Renal pelvis (tissue), 4 donors: ENCODE data around the gene TPD52L1. TPM values are rescaled to one million over a fixed set of nuclear protein-coding genes. Genes with fewer than 3 reads are reported as not detected.
"Not testable (repeated sequence)": the region's sequence is repeated elsewhere in the genome, so short reads cannot be mapped to it uniquely, and the experiment has no call there.

Experiments used
- DNase-seq: peaks from one replicate; pipeline ENCODE4 v3.0.0-alpha.2; 2013
- polyA plus RNA-seq, 3 donors: library from polyadenylated mRNA; unstranded; fragments of 120-200 nt; gene quantifications; one replicate each; pipeline ENCODE4 v1.2.1, GENCODE V29; 2013; ENCODE audit not compliant: insufficient read length in 3 of 3

TPD52L1 gene
- polyA plus RNA-seq, 3 donors, result 95.4 to 102 (median 95.6) TPM

DNA sequence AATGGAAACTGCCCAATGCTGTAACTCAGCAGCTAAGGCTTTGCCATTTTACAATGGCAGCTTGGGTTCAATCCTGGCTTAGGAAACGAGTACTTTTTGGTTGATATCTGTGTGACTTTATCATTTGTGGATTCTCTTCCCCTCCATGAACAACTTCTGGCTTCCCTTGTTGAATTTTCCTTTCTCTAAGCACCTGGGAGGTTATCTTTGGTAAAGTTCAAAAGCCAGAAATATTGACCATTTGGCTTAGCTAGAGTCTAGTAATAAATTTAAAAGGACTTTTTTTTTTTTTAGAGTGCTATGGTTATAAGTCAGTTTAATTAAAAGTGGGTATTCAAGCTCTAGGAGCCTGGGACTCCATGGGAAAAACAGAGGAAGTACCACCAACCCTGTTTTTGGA lies 31.7 kb upstream of the TPD52L1 start:
- DNase-seq, result no peak

DNA sequence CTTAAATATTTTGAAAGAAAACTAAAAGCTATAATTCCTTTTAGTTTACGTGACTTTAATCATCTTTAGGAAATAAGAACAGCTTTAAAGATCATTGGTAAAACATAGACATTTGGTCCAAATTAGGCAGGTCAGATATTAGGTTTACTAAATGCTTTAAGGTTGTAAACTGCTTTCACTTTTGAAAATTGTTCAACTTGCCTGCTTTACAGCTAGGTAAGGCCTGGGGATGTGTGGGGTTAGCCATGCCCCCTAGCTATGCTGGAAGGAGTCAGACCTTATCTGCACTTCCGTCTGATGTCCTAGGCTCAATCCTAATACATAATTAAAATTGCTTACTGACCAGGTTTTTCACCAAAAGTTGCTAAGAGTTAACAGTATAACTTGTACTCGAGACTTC lies 30.5 kb upstream of the TPD52L1 start:
- no peak for DNase-seq

DNA sequence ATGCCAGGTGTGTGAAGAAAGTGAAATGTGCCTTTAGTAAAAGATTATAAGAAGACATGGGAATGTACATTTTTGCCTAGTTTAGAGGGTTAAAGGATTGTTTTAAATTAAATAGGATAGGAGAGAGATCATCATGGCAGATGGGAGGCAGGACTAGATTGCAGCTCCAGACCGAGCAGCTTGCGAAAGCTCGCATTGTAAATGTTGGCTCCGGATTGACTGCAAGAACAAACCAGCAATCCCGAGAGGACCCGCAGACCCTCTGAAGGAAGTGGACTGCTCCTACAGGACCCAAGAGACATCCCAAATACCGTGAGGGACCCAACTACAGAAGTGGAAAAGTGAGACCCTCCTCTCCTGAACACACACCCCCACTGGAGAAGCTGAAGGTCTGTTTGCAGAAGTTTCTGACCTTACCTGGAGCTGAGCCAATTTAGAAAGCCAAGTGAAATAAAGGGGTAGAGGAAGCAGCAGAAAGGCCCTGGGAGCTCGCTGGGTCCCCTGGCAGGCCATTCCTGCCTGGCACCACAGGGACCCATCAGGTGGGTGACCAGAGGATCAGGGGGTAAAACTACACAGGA lies 30.0 kb upstream of the TPD52L1 start:
- DNase-seq, result no peak

DNA sequence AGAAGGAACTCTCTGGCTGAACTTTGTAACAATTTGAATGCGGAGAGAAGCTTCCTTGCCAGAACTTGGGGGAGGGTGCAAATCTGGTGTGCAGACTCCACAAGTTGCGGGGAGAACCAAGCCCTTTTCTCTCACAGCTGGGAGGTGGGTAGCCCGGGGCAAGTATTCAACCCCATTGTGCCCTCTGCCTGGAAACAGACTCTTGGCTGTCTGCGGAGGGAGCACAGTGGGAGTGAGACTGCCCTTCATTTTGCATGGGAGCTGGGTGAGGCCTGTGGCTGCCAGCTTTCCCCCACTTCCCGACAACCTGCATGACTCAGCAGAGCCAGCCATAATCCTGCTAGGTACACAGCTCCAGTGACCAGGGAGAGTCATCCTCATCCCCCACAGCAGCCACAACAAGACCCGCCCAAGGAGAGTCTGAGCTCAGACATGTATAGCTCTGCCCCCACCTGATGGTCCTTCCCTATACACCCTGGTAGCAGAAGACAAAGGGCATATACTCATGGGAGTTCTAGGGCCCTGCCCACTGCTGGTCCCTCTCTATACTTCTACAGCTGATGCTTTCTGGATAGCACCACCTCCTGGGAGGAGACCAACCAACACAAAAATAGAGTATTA lies 29.4 kb upstream of the TPD52L1 start:
- DNase-seq, result no peak

DNA sequence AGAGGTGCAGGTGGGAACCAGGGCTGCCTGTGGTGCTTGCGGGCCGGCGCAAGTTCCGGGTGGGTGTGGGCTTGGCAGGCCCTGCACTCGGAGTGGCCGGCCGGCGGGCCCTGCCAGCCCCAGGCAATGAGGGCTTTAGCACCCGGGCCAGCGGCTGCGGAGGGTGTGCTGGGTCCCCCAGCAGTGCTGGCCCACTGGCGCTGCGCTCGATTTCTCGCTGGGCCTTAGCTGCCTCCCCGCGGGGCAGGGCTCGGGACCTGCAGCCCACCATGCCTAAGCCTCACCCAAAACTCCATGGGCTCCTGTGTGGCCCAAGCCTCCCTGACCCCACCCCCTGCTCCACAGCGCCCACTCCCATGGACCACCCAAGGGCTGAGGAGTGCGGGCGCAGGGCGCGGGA lies 27.7 kb upstream of the TPD52L1 start:
- DNase-seq, result not testable (repeated sequence)

DNA sequence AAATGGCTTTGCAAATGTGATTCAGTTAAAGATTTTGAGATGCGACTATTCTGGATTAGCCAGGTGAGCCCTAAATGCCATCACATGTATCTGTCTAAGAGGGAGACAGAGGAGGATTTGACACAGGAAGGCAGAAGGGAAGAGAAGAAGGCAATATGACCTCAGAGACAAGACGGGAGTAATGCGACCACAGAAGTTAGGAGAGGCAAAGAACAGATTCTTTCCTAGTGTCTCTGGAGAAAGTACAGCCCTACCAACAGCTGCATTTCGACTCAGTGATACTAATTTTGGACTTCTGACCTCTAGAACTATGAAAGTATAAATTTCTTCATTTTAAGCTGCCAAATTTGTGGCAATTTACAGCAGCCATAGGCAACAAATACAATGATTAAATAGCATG lies 24.2 kb upstream of the TPD52L1 start:
- DNase-seq, result no peak

DNA sequence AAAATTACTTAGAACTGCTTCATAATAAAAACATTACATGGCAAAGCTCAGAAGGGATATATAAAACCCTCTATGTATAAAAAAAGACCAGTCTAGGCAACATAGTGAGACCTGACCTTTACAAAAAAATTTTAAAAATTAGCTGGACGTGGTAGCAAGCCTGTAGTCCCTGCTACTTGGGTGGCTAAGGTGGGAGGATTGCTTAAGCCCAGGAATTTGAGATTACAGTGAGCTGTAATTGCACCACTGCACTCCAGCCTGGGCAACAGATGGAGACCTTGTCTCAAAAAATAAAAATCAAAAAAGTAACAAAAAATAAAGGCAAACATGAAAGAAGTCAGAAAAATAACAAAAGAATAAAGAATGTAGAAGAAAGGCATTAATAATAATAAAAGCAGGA lies 21.5 kb upstream of the TPD52L1 start:
- no peak for DNase-seq

DNA sequence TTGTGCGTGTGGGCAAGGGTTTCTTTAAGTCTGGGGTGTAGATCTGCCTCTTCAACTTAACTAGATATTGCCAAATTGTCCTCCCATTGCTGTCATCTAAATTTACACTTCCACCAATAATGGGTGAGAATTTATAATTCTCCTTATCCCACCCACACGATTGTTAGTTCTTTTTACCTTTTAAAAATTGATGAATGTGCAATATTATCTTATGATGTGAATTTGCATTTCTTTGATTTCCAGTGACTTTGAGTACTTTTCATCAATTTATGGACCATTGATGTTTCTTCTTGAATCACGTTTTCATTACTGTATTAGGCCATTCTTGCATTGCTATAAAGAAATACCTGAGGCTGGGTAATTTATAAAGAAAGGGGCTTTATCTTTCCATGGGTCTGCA lies 17.2 kb upstream of the TPD52L1 start:
- no peak for DNase-seq

DNA sequence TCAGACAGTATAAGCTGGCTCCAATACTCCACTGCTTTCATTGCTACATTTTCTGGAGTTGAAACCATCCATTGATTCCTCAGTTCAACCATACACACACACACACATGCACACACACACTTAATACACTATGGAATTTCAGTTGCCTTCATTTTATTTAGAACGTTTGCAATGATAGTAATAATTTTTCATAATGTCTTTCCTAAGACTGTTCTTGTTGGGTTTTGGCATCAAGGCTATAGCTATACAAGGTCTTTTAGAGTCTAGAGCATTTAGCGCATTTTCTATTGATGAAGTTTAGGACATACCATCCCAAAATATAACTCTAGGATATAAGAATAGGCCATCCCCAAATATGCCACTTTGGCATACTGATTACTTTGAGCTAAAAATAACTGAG lies 15.5 kb upstream of the TPD52L1 start:
- DNase-seq, result no peak

DNA sequence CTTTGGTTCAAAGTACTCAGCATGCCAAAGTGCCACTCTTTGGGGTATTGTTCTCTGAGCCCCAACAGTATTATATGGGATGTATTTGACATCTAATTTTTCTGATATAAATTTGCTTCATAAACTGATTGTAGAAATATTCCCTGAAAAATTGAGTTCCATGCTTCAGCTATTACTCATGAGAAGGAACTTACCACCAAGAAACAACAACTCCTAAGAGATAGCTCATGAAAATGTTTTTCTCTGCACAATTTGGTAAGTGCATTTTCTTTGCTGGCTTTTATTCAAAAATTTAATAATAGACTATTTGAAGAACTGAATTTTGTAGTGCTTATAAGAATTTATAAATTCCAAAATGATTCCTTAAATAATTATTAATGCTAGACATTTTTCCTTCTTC lies 12.8 kb upstream of the TPD52L1 start:
- DNase-seq, result no peak

DNA sequence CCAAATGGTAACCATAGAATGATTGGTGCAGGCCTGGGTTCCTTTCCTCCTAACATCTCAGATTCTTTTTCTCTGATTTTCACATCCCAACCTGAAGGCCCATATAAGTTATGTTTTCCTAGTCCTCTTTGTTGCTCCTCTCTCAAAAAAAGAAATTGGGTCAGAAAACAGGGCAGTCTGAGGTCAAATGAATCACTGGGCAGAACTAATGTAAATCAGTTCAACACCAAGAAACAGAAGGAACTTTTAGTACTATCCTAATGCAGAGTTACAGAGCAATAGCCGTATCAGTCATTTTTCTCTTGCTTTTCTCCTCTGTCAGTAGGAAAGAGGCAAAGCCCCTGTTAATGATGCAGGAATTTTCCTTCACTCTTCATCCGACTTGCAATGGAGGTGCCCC lies 11.0 kb upstream of the TPD52L1 start:
- DNase-seq, result no peak

DNA sequence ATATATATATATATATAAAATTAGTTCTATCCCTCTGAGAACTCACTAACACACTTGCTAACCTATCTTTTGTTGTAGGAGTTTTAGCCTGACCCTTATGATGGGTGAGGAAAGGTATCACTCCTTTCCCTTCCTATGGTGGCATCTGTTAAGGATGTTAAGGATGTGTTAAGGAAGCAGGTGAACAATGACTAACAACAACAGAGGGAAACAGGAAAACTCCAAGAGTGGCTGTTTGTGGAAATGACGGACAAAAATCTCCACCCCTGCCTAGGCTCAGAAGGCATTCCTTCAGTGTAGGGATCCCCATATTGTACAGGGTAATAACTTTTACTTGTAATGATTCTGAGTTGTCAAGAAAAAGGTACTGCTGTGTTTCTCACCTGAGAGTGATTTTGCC lies 8.8 kb upstream of the TPD52L1 start:
- no peak for DNase-seq

DNA sequence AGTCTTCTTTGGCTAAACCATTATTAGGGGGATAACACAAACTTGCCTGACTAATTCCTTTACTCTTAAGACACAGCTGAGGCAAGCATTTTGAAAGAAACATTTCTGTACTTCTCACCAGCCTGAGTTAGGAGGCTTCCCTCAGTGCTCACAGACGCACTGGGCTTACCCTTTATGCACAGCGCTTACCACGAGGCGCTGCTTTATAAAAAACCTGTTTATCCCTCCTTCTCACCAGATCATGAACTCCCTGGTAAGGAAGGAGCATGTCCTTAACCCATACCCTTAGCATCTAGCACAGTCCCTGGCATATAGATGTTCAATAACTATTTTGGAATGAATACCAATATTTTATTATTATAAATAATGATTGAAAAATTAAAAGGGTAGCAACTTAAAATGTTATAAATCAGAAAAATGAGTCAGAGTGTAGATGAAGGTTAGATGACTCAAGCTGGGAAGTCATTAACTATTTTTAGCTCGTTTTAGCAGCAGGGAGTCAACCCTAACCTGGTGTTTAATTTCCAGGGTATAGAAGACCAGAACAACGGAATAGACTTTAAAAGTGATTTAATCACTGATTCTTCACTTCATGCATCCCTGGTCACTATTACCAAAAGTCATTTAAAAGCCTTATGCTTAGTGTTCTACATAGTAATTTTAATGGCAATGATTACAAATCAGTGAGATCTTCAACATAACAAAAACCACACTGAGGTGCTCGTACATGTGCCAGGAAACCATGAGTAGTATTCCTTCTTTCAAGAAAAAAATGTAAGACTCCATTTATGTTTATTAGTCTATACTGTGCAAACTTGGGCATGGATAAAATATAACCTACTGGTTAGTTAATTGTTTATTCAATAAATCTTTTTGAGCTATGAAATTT lies 4.1 kb upstream of the TPD52L1 start:
- DNase-seq, result peak; percentile 40

DNA sequence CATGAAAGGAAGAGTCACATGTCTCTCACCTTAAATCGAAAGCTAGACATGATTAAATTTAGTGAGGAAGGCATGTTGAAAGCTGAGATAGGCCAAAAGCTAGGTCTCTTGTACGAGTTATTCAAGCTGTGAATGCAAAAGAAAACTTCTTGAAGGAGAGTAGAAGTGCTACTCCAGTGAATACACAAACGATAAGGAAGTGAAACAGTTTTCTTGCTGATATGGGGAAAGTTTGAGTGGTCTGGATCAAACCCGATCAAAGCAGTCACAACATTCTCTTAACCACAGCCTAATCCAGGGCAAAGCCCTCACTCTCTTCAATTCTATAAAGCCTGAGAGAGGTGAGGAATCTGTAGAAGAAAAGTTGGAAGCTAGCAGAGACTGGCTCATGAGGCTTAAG lies 1.9 kb upstream of the TPD52L1 start:
- no peak for DNase-seq

DNA sequence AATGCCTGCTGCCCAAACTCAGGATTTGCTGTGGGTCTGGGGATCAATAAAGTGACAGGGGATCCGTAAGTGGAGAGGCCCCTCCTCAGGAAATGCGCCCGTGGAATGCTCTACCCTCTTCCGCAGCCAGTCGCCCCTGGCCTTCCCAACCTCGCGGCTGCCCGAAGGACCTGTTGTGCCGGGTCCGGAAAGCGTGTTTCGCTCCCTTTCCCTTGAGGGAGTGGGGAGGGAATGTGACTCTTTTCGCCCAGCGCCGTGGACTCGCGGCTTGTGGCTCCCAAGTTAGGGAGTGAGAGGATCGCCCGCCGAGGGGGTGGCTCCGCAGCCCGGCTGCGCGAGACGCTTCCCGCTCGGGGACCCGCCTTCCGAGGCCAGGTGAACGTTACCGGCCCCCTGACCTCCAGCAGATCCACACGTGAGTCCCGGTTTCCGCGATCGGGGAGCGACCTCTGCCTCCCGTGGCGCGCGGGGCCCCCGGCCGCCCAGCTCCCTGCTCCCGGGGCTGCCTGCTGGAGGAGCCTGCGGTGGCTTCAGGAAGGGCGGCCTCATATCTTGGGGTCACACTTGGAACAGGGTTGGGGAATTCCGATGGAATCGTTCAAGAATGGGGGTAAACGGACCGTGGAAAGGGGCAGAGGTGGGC lies 666 bp downstream of the TPD52L1 start:
- peak; percentile 11 for DNase-seq

DNA sequence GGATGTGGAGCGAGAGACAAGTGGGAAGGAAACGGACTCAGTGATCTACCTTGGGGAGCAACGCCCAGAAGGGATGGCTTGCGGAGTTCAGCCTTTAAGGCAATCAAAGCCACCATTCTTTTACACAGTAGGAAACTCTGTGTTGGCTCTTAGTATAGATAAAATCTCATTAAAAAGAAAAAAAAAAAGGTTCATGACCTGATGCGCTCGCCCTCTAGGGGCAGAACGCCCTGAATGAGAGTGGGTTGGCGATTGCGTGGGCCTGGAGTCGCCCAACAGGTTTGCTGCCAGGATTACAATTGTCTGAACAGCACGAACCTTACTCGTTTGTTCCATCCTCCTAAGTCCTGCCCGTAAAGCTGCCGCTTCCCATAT lies 1.2 kb downstream of the TPD52L1 start:
- no peak for DNase-seq

DNA sequence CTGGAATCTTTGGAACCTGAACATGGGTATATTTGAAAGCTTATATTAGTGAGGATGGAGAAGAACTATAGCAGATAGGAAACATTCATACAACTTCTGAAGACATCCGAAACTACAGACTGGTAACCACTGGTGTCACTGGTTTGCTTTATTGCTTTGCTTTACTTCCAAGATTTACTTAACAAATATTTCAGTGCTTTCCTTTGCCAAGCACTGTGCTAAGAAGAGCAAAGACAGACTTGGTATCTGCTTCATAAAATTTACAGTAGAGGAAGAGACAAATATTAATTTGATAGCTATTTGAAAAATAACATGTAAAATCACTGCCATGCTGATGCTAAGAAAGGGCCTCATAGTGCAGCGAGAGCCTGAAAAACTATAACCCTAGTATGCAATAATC lies 1.8 kb downstream of the TPD52L1 start:
- DNase-seq, result no peak

DNA sequence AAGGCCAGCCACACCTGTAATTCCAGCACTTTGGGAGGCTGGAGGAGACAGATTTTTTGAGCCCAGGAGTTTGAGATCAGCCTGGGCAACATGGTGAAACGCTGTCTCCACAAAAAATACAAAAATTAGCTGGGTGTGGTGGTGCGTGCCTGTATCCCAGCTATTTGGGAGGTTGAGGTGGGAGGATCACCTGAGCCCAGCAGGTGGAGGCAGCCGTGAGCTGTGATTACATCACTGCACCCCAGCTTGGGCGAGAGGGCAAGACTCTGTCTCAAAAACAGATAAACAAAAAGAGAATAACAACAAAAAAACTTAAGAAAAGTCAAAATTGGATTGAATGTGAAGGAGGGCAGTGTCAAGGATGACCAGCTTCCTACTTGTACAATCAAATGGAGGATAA lies 2.9 kb downstream of the TPD52L1 start:
- DNase-seq, result no peak

DNA sequence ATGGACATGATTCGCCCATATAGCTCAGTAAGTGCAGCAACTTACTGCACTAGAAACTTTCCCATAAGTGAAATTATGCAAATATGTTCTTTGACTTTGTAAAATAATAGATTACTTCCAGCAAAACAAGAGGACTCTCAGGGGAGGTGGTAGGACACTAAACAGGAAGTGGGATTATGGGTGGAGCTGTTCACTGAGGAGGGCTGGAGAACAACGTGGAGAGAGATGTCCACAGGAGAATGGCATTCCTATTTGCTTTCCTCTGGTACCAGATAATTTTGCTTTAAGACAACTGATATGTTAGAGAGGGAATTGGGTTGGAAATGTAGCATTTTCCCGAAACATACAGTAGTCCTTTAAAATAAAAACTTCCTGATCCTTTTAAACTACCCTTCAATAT lies 3.7 kb downstream of the TPD52L1 start:
- no peak for DNase-seq

DNA sequence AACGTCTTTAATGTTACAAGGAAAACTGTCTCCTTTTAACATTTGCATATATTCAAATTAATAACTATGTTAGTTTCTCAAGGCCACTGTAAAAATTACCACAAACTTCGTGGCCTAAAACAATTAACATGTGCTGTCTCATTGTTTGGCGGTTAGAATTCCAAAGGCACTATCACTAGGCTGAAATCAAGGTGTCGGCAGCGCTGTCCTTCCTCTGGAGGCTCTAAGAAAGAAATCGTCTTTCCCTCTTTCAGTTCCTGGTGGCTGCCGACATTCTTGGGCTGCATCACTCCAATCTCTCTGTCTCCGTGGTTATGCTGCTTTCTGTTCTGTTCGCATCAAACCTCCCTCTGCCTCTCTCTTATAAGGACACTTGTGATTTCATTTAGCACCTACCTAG lies 4.2 kb downstream of the TPD52L1 start:
- DNase-seq, result no peak

DNA sequence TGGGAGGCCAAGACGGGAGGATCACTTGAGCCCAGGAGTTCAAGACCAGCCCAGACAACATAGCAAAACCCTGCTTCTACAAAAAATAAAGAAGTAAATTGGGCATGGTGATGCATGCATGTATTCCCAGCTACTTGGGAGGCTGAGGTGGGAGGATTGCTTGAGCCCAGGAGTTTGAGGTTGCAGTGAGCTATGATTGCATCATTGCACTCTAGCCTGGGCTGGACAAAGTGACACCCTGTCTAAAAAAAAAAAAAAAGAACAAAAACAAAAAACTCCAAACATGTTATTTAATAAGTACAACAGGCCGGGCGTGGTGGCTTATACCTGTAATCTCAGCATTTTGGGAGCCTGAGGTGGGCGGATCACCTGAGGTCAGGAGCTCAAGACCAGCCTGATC lies 9.8 kb downstream of the TPD52L1 start:
- not testable (repeated sequence) for DNase-seq

DNA sequence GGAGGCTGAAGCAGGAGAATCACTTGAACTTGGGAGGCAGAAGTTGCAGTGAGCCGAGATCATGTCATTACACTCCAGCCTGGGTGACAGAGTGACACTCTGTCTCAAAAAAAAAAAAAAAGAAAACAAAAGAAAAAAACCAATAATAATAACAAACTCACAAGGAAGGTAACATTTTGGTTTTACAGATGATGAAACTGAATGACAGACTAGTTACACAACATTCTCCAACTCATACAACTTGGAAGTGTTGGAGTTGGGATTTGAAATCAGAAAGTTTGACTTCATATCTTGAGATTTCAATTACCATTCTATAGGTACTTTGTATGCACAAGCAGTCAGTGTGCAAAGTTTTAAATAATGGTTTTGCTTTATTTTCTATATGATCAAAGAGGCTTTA lies 10.2 kb downstream of the TPD52L1 start:
- no peak for DNase-seq

DNA sequence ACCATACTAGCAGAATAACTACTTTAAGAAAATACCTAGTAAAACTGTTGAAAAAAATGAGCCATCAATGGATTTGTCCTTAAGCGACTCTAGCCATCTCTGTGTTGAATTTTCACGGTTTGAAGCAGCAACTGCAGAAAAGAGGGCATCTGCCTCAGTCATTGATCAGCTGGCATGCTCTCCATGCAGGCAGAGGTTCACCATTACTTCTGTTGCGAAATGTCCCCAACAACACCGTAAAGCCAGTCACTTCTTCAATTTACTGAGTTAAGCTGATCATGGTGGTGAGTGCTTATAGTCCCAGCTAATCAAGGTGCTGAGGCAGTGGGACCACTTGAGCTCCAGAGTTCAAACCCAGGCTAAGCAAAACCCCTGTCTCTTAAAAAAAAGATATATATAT lies 11.1 kb downstream of the TPD52L1 start:
- DNase-seq, result no peak
